Skeletal muscle satellite cell (primary cell): ENCODE data around the gene CCDC70. TPM values are rescaled to one million over a fixed set of nuclear protein-coding genes. Genes with fewer than 3 reads are reported as not detected.

ENCODE experiments used
- H3K27me3 ChIP-seq: 2 replicates; pipeline ENCODE4 v1.7.0; 2013; ENCODE audit warnings: low read length; ENCODE audit not compliant: control insufficient read depth, insufficient read depth
- H3K36me3 ChIP-seq: 2 replicates; pipeline ENCODE4 v1.7.0; 2013; ENCODE audit warnings: mild to moderate bottlenecking, control low read depth, low read length; ENCODE audit not compliant: insufficient read depth
- H3K4me1 ChIP-seq: 2 replicates; pipeline ENCODE4 v1.7.0; 2013; ENCODE audit warnings: low read length; ENCODE audit not compliant: control insufficient read depth, insufficient read depth
- H3K4me2 ChIP-seq: 2 replicates; pipeline ENCODE4 v1.7.0; 2013; ENCODE audit warnings: mild to moderate bottlenecking, low read length
- H3K4me3 ChIP-seq: 2 replicates; pipeline ENCODE4 v1.7.0; 2013; ENCODE audit warnings: low read length
- H3K9ac ChIP-seq: 2 replicates; pipeline ENCODE4 v1.7.0; 2013; ENCODE audit warnings: mild to moderate bottlenecking, low read depth, low read length, moderate library complexity
- H3K9me3 ChIP-seq: replicated peaks from 2 replicates; pipeline ENCODE4 v1.7.0; 2013; ENCODE audit warnings: mild to moderate bottlenecking, control low read depth, low read length
- total RNA-seq: library from RNA; depleted of rRNA; stranded (reverse); fragments of >200 nt; gene quantifications from 2 replicates; pipeline ENCODE4 v1.2.3, GENCODE V29; 2012; rRNA removed

Gene CCDC70
- not detected in 2 replicates for total RNA-seq

DNA sequence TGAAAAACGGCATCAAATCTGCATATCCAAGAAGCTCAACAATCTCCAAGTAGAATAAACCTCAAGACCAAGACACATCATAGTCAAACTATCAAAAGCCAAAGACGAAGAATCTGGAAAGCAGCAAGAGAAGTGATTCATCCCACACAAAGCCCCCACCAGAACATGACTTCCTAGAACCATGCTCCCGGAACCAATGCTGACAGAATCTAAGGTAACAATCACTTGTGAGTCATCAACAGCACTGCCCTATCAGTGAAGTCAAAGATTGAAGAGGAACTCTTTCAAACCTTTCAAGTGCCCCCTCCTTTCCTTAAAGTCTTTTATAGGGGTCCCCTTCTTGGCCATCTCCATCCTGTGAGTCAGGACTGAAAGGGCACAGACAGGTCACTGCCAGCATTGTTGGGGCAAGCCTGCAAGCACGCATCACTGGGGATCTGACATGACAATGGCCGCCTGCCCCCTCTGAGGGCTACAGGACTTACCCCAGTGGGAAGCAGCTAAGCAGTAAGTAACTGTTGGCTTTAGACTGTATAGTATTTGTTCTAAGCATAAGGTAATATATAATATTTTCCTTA lies at the start of gene CCDC70:
Gene CCDC70 (plus strand): TSS at position 247 of the 578 bp plus-strand sequence. CDS start 3,443 bp downstream, outside the sequence.
- H3K4me3 ChIP-seq: no peak within 1 kb of the TSS
- no peaks in the 10 kb centered on the region for H3K4me1 ChIP-seq

DNA sequence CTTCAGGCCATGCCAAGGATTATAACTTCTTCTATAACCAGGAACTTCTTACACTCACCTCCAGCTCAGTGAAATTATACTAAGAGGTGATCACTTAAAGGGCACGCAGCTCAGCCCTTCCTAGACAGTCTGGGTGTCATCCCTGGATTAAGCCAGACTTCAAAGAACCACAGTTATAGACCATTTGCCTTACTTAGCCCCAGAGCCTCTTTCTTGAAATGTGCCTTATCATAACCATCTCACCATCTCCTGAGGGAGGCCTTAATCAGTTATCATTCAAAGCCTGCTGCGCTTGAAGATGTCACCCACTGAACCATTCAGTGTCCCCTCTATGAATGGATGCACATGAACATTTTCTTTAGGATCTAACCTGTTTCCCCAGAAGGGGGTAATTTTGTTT lies 47.7 kb upstream of the CCDC70 start:
- Histone ChIP-seq H3K27me3 (peaks cover 32% of the 10 kb centered on the region), H3K36me3 (no peaks in the 10 kb centered on the region), H3K4me1 (peaks cover 4% of the 10 kb centered on the region), H3K9me3 (no peaks in the 10 kb centered on the region), H3K4me2 (no peak overlapping the region), H3K9ac (no peak overlapping the region), H3K4me3 (no peak overlapping the region)

More for the DNA sequence above, at the start of gene CCDC70:
- Histone ChIP-seq H3K27me3 (peaks cover 51% of the 10 kb centered on the region), H3K9me3 (no peaks in the 10 kb centered on the region), H3K36me3 (no peaks in the 10 kb centered on the region), H3K4me2 (no peak within 1 kb of the TSS), H3K9ac (no peak within 1 kb of the TSS)

GRCh38 chr13:51814825-51815650 lies 46.7 kb upstream of the CCDC70 start:
- Histone ChIP-seq H3K4me3 (peak overlapping the region; percentile 55), H3K9ac (no peak overlapping the region), H3K4me1 (peaks cover 4% of the 10 kb centered on the region), H3K27me3 (peaks cover 42% of the 10 kb centered on the region), H3K36me3 (no peaks in the 10 kb centered on the region), H3K9me3 (no peaks in the 10 kb centered on the region), H3K4me2 (peak overlapping the region; percentile 76)

DNA sequence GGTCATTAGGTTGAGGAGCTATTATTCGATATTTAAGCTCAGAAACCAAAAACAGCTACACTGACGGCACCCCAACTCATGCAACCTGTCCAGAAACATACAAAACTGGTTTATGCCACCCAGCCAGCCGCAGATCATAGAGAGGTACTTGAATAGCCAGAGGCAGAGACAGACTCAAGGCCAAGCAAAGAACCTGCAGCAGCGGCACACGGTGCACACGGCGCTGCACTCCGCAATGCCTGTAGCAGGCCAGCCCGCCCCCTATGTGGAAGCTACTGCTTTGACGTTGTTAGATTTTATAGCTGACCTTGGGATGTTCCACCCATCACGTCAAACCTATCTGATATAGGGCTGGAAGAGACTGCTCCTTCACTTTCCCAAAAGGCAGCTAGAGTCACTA lies 45.9 kb upstream of the CCDC70 start:
- H3K4me2 ChIP-seq: no peak overlapping the region
- peaks cover 4% of the 10 kb centered on the region for H3K4me1 ChIP-seq

GRCh38 chr13:51816604-51817249 lies 45.0 kb upstream of the CCDC70 start:
- Histone ChIP-seq H3K4me3 (no peak overlapping the region), H3K4me1 (peaks cover 4% of the 10 kb centered on the region), H3K9me3 (no peaks in the 10 kb centered on the region), H3K4me2 (no peak overlapping the region), H3K36me3 (no peaks in the 10 kb centered on the region), H3K9ac (no peak overlapping the region), H3K27me3 (peaks cover 57% of the 10 kb centered on the region)

More for the DNA sequence above, 45.9 kb upstream of the CCDC70 start:
- Histone ChIP-seq H3K9ac (no peak overlapping the region), H3K36me3 (no peaks in the 10 kb centered on the region), H3K27me3 (peaks cover 50% of the 10 kb centered on the region), H3K9me3 (no peaks in the 10 kb centered on the region), H3K4me3 (no peak overlapping the region)

- Histone ChIP-seq H3K4me2 (no peak overlapping the region), H3K9ac (no peak overlapping the region), H3K27me3 (peaks cover 67% of the 10 kb centered on the region), H3K36me3 (no peaks in the 10 kb centered on the region), H3K9me3 (no peaks in the 10 kb centered on the region), H3K4me1 (peaks cover 4% of the 10 kb centered on the region), H3K4me3 (no peak overlapping the region)
Measured at GRCh38 chr13:51817717-51818116, 44.1 kb upstream of the CCDC70 start.

- Histone ChIP-seq H3K4me3 (no peak overlapping the region), H3K4me1 (peaks cover 4% of the 10 kb centered on the region), H3K27me3 (peaks cover 68% of the 10 kb centered on the region), H3K4me2 (no peak overlapping the region), H3K9me3 (no peaks in the 10 kb centered on the region), H3K36me3 (no peaks in the 10 kb centered on the region), H3K9ac (no peak overlapping the region)
Measured at GRCh38 chr13:51818276-51818675, 43.5 kb upstream of the CCDC70 start.

GRCh38 chr13:51818781-51819511 lies 42.8 kb upstream of the CCDC70 start:
- Histone ChIP-seq H3K4me3 (no peak overlapping the region), H3K9me3 (no peaks in the 10 kb centered on the region), H3K4me2 (no peak overlapping the region), H3K9ac (no peak overlapping the region), H3K36me3 (no peaks in the 10 kb centered on the region), H3K27me3 (peaks cover 68% of the 10 kb centered on the region), H3K4me1 (peaks cover 4% of the 10 kb centered on the region)

DNA sequence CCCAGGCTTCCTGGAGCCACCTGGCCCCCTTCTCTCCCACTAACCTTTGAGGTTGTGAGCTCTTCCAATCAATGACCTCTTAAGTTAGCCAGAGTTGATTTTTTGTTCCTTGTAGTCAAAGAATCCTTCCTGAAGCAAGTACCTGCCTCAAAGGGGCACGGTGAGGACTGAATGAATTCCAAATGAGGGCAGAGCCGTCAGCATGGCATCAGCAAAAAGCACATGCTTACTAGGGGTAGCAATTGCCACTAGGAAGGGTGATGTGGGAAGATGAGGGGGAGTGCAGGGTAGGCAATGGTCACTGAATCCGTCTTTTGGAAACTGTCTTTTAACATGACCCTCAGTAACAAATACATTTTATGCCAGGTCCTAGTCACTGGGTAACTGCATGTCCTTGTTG lies 42.2 kb upstream of the CCDC70 start:
- Histone ChIP-seq H3K9me3 (no peaks in the 10 kb centered on the region), H3K4me1 (peaks cover 4% of the 10 kb centered on the region), H3K4me2 (no peak overlapping the region), H3K36me3 (no peaks in the 10 kb centered on the region), H3K9ac (no peak overlapping the region), H3K27me3 (peaks cover 68% of the 10 kb centered on the region), H3K4me3 (no peak overlapping the region)

DNA sequence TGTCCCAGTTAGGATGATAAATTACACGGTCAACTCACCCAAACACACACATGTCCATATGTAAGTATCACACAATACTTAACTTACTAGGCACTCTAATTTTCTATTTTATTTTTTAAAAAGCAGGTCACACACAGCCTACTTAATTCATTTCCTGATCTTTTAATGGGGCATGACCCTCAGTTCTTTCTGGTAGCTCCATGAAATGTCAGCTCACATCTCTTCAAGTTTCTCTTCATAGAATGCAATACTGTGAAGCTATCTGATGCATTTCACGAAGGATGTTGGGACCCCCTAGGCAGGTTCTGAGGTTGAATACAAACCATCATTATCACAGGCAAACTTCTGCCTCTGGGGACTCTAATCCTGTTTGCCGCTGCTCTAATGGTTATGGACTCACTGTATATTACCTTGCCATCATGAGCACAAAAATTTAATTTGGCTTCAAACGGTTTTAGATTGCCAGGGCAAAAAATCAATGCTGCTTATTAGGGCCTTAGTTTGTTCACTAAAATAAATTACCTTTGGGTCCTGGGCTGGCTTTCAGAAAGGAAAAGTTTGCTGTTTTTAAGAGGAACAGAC lies 41.7 kb upstream of the CCDC70 start:
- Histone ChIP-seq H3K9me3 (no peaks in the 10 kb centered on the region), H3K4me2 (no peak overlapping the region), H3K9ac (no peak overlapping the region), H3K4me3 (no peak overlapping the region), H3K4me1 (no peaks in the 10 kb centered on the region), H3K36me3 (no peaks in the 10 kb centered on the region), H3K27me3 (peaks cover 68% of the 10 kb centered on the region)

DNA sequence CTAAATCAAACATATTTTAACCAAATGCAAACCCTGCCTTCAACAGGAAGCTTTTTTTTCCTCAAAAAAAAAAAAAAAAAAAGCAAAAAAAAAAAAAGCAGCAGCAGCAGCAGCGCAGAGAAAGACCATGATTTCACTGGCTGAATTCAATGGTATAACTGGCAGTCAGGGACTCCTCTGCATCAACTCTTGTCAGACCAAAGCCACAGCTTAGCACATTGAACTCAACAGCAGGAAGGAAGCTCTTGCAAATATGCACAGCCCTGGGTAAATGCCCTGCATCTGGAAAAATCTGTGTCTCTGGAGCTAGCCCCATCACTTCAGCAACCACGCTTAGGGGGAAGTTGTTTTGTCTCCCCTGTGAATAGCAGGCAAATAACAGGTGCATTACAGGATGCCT lies 40.2 kb upstream of the CCDC70 start:
- H3K36me3 ChIP-seq: no peaks in the 10 kb centered on the region
- no peaks in the 10 kb centered on the region for H3K9me3 ChIP-seq
- no peak overlapping the region for H3K4me3 ChIP-seq
- H3K4me2 ChIP-seq: no peak overlapping the region
- peaks cover 63% of the 10 kb centered on the region for H3K27me3 ChIP-seq
- no peak overlapping the region for H3K9ac ChIP-seq
- H3K4me1 ChIP-seq: no peaks in the 10 kb centered on the region
